Gastroesophageal sphincter (tissue), 3 donors: ENCODE measurements around the gene ATXN2.

Source experiments
- CTCF ChIP-seq, 4 experiments: fragments of 200-600 bp in 2 of 4; fragments of 450-650 bp in 2 of 4; sonication (generic) in 1 of 4; IDR thresholded peaks; one replicate each; pipeline ENCODE4 v1.5.1; 2017 to 2019; ENCODE audit warnings: antibody characterized with exemption in 4 of 4, mild to moderate bottlenecking in 2 of 4, moderate library complexity in 2 of 4
- EP300 ChIP-seq: sonication (generic); formaldehyde crosslinking; IDR thresholded peaks from one replicate; pipeline ENCODE4 v1.6.1; 2017; ENCODE audit warnings: antibody characterized with exemption, mild to moderate bottlenecking
- POLR2A ChIP-seq, 2 donors: fragments of 450-650 bp; IDR thresholded peaks; one replicate each; pipeline ENCODE4 v1.6.1; 2017; ENCODE audit warnings: antibody characterized with exemption in 2 of 2, mild to moderate bottlenecking in 2 of 2, moderate library complexity in 1 of 2

DNA sequence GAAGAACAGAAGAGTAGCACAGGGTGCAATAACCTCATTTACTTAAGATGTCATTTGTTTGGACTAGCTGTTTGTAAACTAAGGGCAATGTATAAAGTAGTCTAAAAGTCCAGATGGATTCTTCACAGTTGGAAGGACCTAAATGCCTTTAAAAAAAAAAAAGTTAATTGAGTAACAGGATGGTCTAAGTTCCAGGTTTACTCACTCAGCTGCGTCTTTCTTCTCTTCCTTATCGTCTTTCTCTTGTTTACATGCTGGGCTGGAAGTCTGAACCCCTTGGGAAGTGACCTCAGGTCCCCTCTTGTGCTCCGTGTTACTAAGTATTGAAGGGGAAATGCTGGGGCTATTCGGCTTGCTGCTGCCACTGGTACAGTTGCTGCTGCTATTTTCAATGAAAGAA, 110.8 kb downstream of the ATXN2 start:
- TF ChIP-seq EP300 (no peak), POLR2A (IDR thresholded peaks at IDR 0.05) (no peak), CTCF (IDR thresholded peaks at IDR 0.05) (no peak)
